B cell (primary cell): Measurements from ENCODE around the gene MAD2L2. TPM values are rescaled to one million over a fixed set of nuclear protein-coding genes. Genes with fewer than 3 reads are reported as not detected.

Experiments
- ATAC-seq: fragments of 200-7000 bp; cut with Tn5 transposase; one replicate; pipeline ENCODE4 v1.10.0; 2021; ENCODE audit warnings: low read depth, mild to moderate bottlenecking, moderate number of reproducible peaks, moderate library complexity
- CTCF ChIA-PET: fragments of 350-600 bp; sonication (Branson Sonifier 250); formaldehyde crosslinking; loops from one replicate; lab custom pipeline; 2021; ENCODE audit warnings: antibody characterized with exemption, inconsistent platforms; lab: Charles Lee
- POLR2A ChIA-PET: fragments of 350-600 bp; sonication (Branson Sonifier 250); formaldehyde crosslinking; loops from one replicate; lab custom pipeline; 2021; ENCODE audit warnings: antibody characterized with exemption; lab: Charles Lee
- DNase-seq: peaks from one replicate; pipeline ENCODE4 v3.0.0; 2013
- H2AFZ ChIP-seq: 2 replicates; pipeline ENCODE4 v1.6.1; 2012; ENCODE audit warnings: mild to moderate bottlenecking, low read depth, low read length; ENCODE audit not compliant: insufficient read depth, poor library complexity, severe bottlenecking
- H3K27ac ChIP-seq, 2 donors: 1 replicate in 1 of 2; 2 replicates in 1 of 2; pipeline ENCODE4 v1.5.1; 2012 to 2013; ENCODE audit warnings: low read length in 2 of 2, mild to moderate bottlenecking in 2 of 2, moderate library complexity in 1 of 2
- H3K27me3 ChIP-seq, 4 experiments: fragments of 200-600 bp in 1 of 4; sonication (generic) in 1 of 4; replicated peaks in 1 of 4; 1 replicate in 2 of 4; 2 replicates in 2 of 4; pipeline versions ENCODE4 v1.6.1 to v1.7.0; 2013 to 2016; ENCODE audit warnings: low read length in 3 of 4, mild to moderate bottlenecking in 2 of 4, mixed read lengths in 1 of 4, moderate library complexity in 1 of 4; ENCODE audit not compliant: insufficient read depth in 4 of 4, control insufficient read depth in 3 of 4; ENCODE audit errors: control extremely low read depth in 1 of 4
- H3K36me3 ChIP-seq, 2 experiments: replicated peaks in 1 of 2; 1 replicate in 1 of 2; 2 replicates in 1 of 2; pipeline versions ENCODE4 v1.6.1 to v1.7.1; 2013; ENCODE audit warnings: low read length in 1 of 2; ENCODE audit not compliant: insufficient read depth in 2 of 2, control insufficient read depth in 1 of 2; ENCODE audit errors: control extremely low read depth in 1 of 2, extremely low read depth in 1 of 2
- H3K4me1 ChIP-seq, 2 donors: fragments of 200-600 bp in 1 of 2; sonication (generic) in 1 of 2; 1 replicate in 1 of 2; 2 replicates in 1 of 2; pipeline versions ENCODE4 v1.5.1 to v1.6.1; 2013 to 2017; ENCODE audit warnings: low read length in 2 of 2; ENCODE audit not compliant: control insufficient read depth in 2 of 2, insufficient read depth in 2 of 2
- H3K4me2 ChIP-seq: replicated peaks from 2 replicates; pipeline ENCODE3; 2012; ENCODE audit warnings: mild to moderate bottlenecking, low read depth, low read length; ENCODE audit not compliant: poor library complexity, severe bottlenecking
- H3K4me3 ChIP-seq, 5 experiments: fragments of 200-600 bp in 1 of 5; sonication (generic) in 1 of 5; 1 replicate in 3 of 5; 2 replicates in 2 of 5; pipeline versions ENCODE4 v1.5.1 to v1.7.0; 2011 to 2016; ENCODE audit warnings: low read length in 4 of 5, mild to moderate bottlenecking in 4 of 5, low read depth in 2 of 5, control low read depth in 1 of 5, moderate library complexity in 1 of 5; ENCODE audit not compliant: insufficient read depth in 1 of 5; ENCODE audit errors: control extremely low read depth in 1 of 5, extremely low read depth in 1 of 5
- H3K79me2 ChIP-seq: fragments of 200-600 bp; sonication (generic); one replicate; pipeline ENCODE4 v1.6.0; 2016; ENCODE audit warnings: low read length; ENCODE audit not compliant: control insufficient read depth, insufficient read depth
- H3K9ac ChIP-seq: fragments of 200-600 bp; sonication (generic); 2 replicates; pipeline ENCODE4 v1.6.1; 2017; ENCODE audit warnings: mild to moderate bottlenecking, low read length, moderate library complexity
- H3K9me3 ChIP-seq, 3 donors: one replicate each; pipeline versions ENCODE4 v1.6.1 to v1.7.1; 2013; ENCODE audit warnings: low read length in 2 of 3; ENCODE audit not compliant: control insufficient read depth in 2 of 3, insufficient read depth in 1 of 3; ENCODE audit errors: control extremely low read depth in 1 of 3
- H4K20me1 ChIP-seq: 2 replicates; pipeline ENCODE4 v1.6.0; 2012; ENCODE audit warnings: mild to moderate bottlenecking, low read length; ENCODE audit not compliant: insufficient read depth, control insufficient read depth, poor library complexity, severe bottlenecking
- H3K27ac Mint-ChIP-seq: one replicate; pipeline ENCODE4 v1.8.0; 2021; ENCODE audit warnings: mixed read lengths
- H3K27me3 Mint-ChIP-seq: one replicate; pipeline ENCODE4 v1.8.0; 2021; ENCODE audit warnings: mixed read lengths
- H3K4me1 Mint-ChIP-seq: one replicate; pipeline ENCODE4 v1.8.0; 2021; ENCODE audit warnings: mixed read lengths
- H3K4me3 Mint-ChIP-seq: one replicate; pipeline ENCODE4 v1.8.0; 2021; ENCODE audit warnings: mixed read lengths
- H3K9me3 Mint-ChIP-seq: one replicate; pipeline ENCODE4 v1.8.0; 2022; ENCODE audit warnings: mixed read lengths; ENCODE audit not compliant: insufficient read depth
- EZH2 ChIP-seq: IDR thresholded peaks from 2 replicates; pipeline ENCODE4 v1.6.1; 2012; ENCODE audit warnings: borderline replicate concordance, low read depth, mild to moderate bottlenecking, moderate library complexity, low read length; ENCODE audit not compliant: insufficient read depth, poor library complexity, severe bottlenecking
- WGBS: methylation state at CpG from one replicate; pipeline ENCODE4 v1.1.5; 2013; ENCODE audit warnings: missing lambda C conversion rate; ENCODE audit not compliant: insufficient coverage; 5-methylcytosine and 5-hydroxymethylcytosine counted together
- intact Hi-C: fragments of 100-400 bp; cut with micrococcal nuclease; formaldehyde crosslinking; loops from one replicate; pipeline ENCODE4 v1.10.0; 2022
- polyA plus RNA-seq: library from polyadenylated mRNA; depleted of rRNA; stranded (reverse); fragments of >200 nt; gene quantifications from 2 replicates; pipeline ENCODE4 v1.2.3, GENCODE V29; 2012
- total RNA-seq, 2 donors: library from RNA; stranded (reverse); fragments of 120-200 nt in 1 of 2; gene quantifications; 1 replicate in 1 of 2; 2 replicates in 1 of 2; pipeline versions ENCODE4 v1.2.3 to v1.2.4, GENCODE V29; 2013 to 2022
- TF ChIP-seq, protein P1 (sequence below): fragments of 200-600 bp; IDR thresholded peaks from one replicate; pipeline ENCODE4 v1.8.0; 2022; ENCODE audit warnings: antibody characterized with exemption, mild to moderate bottlenecking

Gene MAD2L2
- total and polyA plus RNA-seq, 2 donors (not counting 1 experiment from before 2014, with no cell fraction given) = 29.0 to 42.2 TPM

- Mint-ChIP-seq H3K27ac (peak overlapping the region; percentile 63), H3K27me3 (no peaks in the 10 kb centered on the region), H3K9me3 (no peaks in the 10 kb centered on the region), H3K4me1 (peaks cover 3% of the 10 kb centered on the region), H3K4me3 (peak overlapping the region; percentile 89)
- intact Hi-C loops = loop anchor here (1.0 kb wide), 4 partner anchors 10 to 72 kb away; partner anchors contain the start of genes AGTRAP, FBXO2, FBXO44 and MAD2L2
- H3K36me3 ChIP-seq = peaks cover 0 to 12% of the 10 kb centered on the region in 2 experiments
- DNase-seq (peak; percentile 67), ATAC-seq (peak; percentile 51)
- ChIA-PET POLR2A (interaction anchor here (0.6 to 3.0 kb wide), 10 partner anchors 10 to 832 kb away, joined by 3 to 27 read pairs (median 6); partner anchors contain the start of genes FBXO2, FBXO44 and MAD2L2), CTCF (interaction anchor here (0.7 to 4.9 kb wide), 25 partner anchors 9 to 627 kb away, joined by 3 to 75 read pairs (median 6); partner anchors contain the start of genes AGTRAP, FBXO2, FBXO44 and MAD2L2)
- H4K20me1 ChIP-seq = no peaks in the 10 kb centered on the region
- H3K27me3 ChIP-seq = no peaks in the 10 kb centered on the region
- H2AFZ ChIP-seq = peak overlapping the region; percentile 93
- no peaks in the 10 kb centered on the region for H3K9me3 ChIP-seq
- peak overlapping the region; percentile 44 to 76 for H3K27ac ChIP-seq
- no peak for TF ChIP-seq EZH2
- TF ChIP-seq, protein P1, sequence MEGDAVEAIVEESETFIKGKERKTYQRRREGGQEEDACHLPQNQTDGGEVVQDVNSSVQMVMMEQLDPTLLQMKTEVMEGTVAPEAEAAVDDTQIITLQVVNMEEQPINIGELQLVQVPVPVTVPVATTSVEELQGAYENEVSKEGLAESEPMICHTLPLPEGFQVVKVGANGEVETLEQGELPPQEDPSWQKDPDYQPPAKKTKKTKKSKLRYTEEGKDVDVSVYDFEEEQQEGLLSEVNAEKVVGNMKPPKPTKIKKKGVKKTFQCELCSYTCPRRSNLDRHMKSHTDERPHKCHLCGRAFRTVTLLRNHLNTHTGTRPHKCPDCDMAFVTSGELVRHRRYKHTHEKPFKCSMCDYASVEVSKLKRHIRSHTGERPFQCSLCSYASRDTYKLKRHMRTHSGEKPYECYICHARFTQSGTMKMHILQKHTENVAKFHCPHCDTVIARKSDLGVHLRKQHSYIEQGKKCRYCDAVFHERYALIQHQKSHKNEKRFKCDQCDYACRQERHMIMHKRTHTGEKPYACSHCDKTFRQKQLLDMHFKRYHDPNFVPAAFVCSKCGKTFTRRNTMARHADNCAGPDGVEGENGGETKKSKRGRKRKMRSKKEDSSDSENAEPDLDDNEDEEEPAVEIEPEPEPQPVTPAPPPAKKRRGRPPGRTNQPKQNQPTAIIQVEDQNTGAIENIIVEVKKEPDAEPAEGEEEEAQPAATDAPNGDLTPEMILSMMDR = peak; percentile 39
- peak overlapping the region; percentile 38 to 74 (median 63) for H3K4me3 ChIP-seq
- peak overlapping the region; percentile 99 for H3K4me2 ChIP-seq
- peaks cover 0 to 9% of the 10 kb centered on the region in 2 donors for H3K4me1 ChIP-seq
- peak overlapping the region; percentile 81 for H3K9ac ChIP-seq
- H3K79me2 ChIP-seq = peaks cover 15% of the 10 kb centered on the region
- WGBS = 2% methylated on average over 65 of the region's 66 CpGs
Observed at GRCh38 chr1:11664336-11665065, 16.4 kb downstream of the MAD2L2 start.

GRCh38 chr1:11661103-11661502 is 19.8 kb downstream of the MAD2L2 start:
- Histone ChIP-seq H3K9me3 (no peaks in the 10 kb centered on the region), H4K20me1 (no peaks in the 10 kb centered on the region), H3K27me3 (no peaks in the 10 kb centered on the region), H3K4me3 (no peak overlapping the region), H3K79me2 (peaks cover 3% of the 10 kb centered on the region), H2AFZ (no peak overlapping the region), H3K4me2 (no peak overlapping the region), H3K4me1 (peaks cover 0 to 9% of the 10 kb centered on the region in 2 donors), H3K27ac (no peak overlapping the region), H3K36me3 (peaks cover 0 to 21% of the 10 kb centered on the region in 2 experiments), H3K9ac (no peak overlapping the region)
- H3K9me3 Mint-ChIP-seq = no peaks in the 10 kb centered on the region
- DNase-seq (no peak), ATAC-seq (no peak)
- H3K27ac Mint-ChIP-seq = no peak overlapping the region
- TF ChIP-seq EZH2 = no peak
- TF ChIP-seq, protein P1 = no peak
- intact Hi-C loops = no loop called here
- ChIA-PET CTCF (interaction anchor here (4.9 kb wide), 1 partner anchor 59 kb away, joined by 75 read pairs; no protein-coding TSS in a partner anchor), POLR2A (no interaction called here)
- H3K27me3 Mint-ChIP-seq = no peaks in the 10 kb centered on the region
- H3K4me1 Mint-ChIP-seq = peaks cover 3% of the 10 kb centered on the region
- H3K4me3 Mint-ChIP-seq = no peak overlapping the region
- 96% methylated on average over 17 of the region's 17 CpGs for WGBS
